CD4-positive, alpha-beta T cell treated with Interleukin-15 for 4 hours (primary cell): ENCODE measurements around the gene COQ10B.
"Not testable (repeated sequence)": the region's sequence is repeated elsewhere in the genome, so short reads cannot be mapped to it uniquely, and the experiment has no call there.

Experiments
- DNase-seq: peaks from one replicate; pipeline ENCODE4 v3.0.0-alpha.2; 2020; ENCODE audit warnings: low spot score

COQ10B gene

DNA sequence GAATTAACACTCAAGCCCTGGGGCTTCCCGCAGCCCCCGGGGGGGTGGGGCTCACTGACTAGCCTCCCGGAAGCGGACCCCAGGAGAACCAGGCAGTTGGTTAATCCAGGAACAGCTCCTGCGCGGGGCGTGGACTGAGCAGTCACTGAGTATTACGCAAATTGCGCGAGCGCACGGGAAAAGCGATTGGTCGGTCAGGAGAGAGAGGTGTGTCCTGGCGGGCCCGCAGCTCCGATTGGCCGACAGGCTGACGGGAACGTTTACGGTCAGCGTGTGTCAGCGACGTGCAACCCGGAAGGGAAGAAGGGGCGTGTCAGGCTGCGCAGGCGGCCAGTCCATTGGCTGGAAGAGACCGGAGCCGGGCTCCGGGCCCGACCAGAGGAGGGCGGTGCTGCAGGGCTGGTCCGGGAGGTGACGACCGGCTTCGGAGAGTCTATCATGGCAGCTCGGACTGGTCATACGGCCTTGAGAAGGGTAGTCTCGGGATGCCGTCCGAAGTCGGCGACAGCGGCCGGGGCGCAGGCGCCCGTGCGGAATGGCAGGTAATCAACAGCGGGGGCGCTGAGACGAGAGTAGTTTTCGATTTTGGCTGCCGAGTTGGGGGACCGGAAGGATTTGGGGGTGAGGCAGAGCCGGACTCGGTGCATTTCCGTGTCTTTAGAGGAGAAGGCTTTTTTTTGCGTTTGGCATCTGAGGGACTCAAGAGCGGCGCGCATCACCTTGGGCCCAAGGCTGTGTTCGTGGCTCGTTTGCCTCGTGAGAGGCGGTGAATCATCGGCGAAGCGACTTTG lies at the start of gene COQ10B:
COQ10B (plus strand) TSS at position 430 of the 791 bp plus-strand sequence; CDS start at position 439, 9 bp downstream.
- peak; percentile 98 for DNase-seq

DNA sequence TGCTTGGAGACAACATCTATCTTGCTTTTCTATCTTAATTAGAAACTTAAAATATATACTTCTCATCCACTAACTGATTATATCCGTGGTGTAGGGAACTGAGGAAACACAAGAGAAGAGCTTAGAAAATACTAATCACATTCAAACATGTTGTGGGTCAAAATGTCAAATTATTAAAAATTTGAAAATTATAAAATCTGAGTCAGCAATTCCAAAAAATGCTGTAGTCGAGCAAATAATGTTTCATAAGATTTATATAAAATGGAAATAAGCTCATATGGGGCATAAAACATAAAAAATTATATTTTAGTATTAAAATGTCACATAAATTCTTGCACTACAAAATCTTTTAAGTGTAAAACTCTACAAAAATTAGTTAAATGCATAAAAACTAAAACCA lies 47.8 kb upstream of the COQ10B start:
- DNase-seq: no peak

DNA sequence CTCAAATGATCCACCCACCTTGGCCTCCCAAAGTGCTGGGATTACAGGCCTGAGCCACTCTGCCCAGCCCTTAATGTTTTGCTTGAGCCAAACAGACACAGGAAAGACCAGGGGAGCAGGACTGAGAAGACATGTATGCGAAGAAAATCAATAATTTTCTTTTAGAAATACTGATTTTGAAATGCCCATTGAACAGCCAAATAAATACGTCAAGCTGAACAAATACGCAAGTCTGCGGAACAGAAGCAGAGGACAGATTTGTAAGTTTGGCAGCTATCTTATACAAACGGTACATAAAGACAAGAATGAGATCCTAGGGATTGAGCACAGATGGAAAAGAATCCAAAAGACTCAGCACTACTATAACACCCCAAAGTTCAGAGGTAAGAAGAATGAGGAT lies 39.3 kb upstream of the COQ10B start:
- DNase-seq: no peak

DNA sequence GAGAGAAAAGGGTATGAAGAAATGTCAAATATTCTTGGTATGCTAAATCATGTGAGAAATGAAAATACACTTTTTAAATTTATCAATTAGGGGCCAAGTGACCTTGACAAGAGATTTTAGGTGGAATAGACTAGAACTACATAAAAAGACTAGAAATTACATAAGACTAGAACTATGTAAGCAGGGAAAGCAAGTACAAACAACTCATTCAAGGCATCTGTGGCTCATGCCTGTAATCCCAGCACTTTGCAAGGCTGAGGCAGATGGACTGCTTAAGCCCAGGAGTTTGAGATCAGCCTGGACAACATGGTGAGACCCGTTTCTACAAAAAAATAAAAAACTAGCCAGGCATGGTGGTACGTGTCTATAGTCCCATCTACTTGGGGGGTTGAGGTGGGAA lies 38.8 kb upstream of the COQ10B start:
- no peak for DNase-seq

GRCh38 chr2:197416268-197416667 lies 37.1 kb upstream of the COQ10B start:
- DNase-seq: no peak

GRCh38 chr2:197419438-197419837 lies 33.9 kb upstream of the COQ10B start:
- DNase-seq: no peak

- no peak for DNase-seq
Measured at GRCh38 chr2:197423307-197423706, 30.0 kb upstream of the COQ10B start.

GRCh38 chr2:197425550-197425949 lies 27.8 kb upstream of the COQ10B start:
- DNase-seq: no peak

DNA sequence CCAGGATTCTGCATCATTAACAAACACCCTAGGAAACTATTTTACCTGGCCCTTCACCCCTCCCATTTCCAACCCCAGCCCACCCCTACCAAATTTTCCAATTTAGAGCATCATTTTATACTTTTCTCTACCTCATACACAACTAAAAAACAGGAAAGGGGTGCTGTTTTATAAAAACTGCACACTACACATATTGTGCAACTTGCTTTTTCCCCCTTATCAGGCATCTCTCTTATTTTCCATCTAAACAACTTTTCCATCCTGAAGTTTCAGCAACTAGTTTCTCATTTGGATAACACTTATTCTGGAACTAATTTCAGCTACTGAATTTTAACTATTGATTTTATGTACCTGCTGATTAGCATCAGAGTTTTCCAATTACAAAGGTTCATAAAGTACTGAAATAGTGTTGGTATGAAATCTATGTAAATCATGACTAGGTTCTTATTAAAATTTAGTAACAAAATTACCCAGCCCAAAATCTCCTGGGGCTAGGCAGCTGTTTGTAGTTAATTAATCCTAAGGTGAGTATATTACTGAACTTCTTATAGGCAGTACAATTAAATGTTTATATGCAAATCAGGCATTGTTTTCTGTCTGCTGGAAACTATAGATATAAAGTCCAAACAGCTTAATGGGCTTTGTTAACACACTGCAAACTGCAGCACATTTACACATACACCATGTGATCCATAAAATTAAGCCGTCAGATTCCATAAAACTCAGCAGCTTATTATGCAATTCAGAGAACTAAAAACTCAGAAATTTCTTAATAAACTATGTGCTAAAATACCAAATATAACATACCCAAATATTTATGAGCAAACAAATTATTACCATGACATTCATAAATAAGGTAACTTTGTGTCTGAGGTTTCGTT lies 26.4 kb upstream of the COQ10B start:
- DNase-seq: no peak

GRCh38 chr2:197427986-197428385 lies 25.4 kb upstream of the COQ10B start:
- no peak for DNase-seq

GRCh38 chr2:197431858-197432257 lies 21.5 kb upstream of the COQ10B start:
- DNase-seq: no peak

DNA sequence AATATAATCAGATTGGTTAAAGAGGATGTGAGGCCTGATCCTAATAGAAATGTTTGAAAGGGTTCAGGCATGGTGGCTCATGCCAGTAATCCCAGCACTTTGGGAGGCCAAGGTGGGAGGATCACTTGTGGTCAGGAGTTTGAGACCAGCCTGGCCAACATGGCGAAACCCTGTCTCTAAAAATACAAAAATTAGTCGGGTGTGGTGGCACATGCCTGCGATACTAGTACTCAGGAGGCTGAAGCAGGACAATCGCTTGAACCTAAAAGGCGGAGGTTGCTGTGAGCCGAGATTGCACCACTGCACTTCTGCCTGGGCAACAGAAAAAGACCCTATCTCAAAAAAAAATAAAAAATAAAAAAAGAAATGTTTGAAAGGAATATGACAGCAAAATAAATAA lies 20.8 kb upstream of the COQ10B start:
- not testable (repeated sequence) for DNase-seq

DNA sequence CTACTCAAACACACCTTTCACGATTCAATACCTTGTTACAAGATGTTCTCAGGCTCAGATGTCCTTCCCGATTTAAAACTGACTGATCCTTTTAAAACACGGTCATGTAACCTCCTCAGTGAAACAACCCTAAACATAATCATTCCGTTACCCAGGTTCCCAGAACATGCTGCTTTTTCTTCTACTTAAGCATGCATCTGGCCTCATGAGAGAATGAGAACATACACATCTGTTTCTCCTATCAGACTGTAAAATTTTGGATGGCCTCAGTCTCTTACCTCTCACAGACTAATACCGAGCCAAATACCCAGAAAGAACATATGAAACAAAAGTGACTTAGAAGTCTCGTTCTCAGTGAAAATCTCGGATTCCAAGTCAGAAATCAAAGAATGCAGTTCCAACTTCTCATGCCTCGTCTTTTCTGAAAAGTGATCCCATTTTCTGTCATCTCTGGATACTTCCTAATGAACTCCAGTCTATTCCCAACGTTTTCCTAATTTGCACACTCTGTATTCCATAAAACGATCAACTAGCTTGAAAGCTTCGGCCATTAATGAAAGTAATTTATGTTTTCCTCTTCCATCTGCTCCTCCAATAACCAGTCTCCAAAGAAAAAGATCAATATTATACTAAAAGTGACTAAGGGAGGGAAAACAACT lies 19.4 kb upstream of the COQ10B start:
- DNase-seq: no peak

- peak; percentile 99 for DNase-seq
Measured at GRCh38 chr2:197434541-197435513, 18.5 kb upstream of the COQ10B start, which contains the start of gene SF3B1. TSS of gene SF3B1 (minus strand) at chr2:197435028. CDS start at chr2:197434999, 29 bp downstream.

- no peak for DNase-seq
Measured at GRCh38 chr2:197435598-197436420, 17.5 kb upstream of the COQ10B start.

GRCh38 chr2:197437380-197437779 lies 16.0 kb upstream of the COQ10B start:
- no peak for DNase-seq

DNA sequence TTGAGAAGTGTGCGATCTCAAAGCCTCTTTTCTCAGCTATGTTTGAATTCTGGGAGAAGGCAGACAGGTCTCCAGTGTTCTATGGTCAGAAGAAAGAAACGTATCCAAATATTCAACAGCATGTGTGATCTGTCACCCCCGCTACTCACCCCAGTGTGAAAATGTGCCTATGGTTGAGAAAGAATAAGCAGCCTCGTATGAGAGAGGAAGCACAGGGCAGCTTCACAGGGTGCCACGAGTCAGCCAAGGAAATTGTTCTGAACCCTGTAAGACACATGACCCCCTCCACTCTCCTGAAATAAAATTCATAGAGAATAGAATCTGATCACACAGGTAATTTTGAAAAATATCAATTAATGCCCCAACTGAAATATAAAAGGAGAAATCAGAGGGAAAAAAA lies 10.5 kb upstream of the COQ10B start:
- no peak for DNase-seq

GRCh38 chr2:197445746-197446145 lies 7.6 kb upstream of the COQ10B start:
- no peak for DNase-seq

DNA sequence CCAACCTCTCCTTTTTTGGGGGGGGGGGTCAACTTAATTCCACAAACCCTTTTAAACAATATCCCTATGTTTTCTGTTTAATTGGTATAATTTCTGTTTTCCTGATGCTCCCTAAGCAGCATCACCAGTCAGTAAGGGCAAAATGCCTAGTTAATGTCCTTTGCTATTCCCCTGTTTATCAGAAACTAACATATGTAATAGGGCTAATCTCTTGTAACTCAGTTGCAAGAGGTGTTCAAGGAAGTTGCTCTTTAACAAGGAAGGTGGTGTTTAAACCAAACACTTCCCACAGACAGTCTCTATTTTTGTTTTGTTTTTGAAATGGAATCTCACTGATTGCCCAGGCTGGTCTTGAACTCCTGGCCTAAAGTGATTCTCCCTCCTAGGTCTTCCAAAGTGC lies 6.5 kb upstream of the COQ10B start:
- DNase-seq: no peak

DNA sequence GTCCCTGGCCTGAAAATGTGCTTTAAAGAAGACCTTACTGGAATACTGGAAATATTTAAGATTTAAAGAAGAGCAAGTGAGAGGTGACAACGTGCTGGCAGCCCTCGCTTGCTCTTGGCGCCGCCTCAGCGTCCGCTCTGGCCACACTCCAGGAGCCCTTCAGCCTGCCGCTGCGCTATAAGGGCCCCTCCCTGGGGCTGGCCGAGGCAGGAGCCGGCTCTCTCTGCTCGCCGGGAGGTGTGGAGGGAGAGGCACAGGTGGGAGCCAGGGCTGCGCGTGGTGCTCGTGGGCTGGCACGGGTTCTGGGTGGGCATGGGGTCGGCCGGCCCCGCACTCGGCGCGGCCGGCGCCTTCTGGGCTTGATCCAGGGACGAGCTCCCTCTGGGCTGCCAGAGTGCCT lies 2.9 kb upstream of the COQ10B start:
- DNase-seq: no peak
